DMS 273 (cell line): ENCODE data around the gene KLHL3.

Source experiments
- DNase-seq: peaks from one replicate; lab custom pipeline; 2025; ENCODE audit not compliant: unreplicated experiment; lab: John Stamatoyannopoulos, UW

KLHL3 gene

GRCh38 chr5:137583129-137583528, 152.8 kb downstream of the KLHL3 start:
- no peak for DNase-seq

GRCh38 chr5:137582218-137582617, 153.7 kb downstream of the KLHL3 start:
- no peak for DNase-seq

- no peak for DNase-seq
Observed at GRCh38 chr5:137581776-137582175, 154.1 kb downstream of the KLHL3 start.

GRCh38 chr5:137580030-137580429, 155.9 kb downstream of the KLHL3 start:
- DNase-seq: peak; percentile 26

- peak; percentile 9 for DNase-seq
Observed at GRCh38 chr5:137575847-137576246, 160.0 kb downstream of the KLHL3 start.

- no peak for DNase-seq
Observed at GRCh38 chr5:137575211-137575610, 160.7 kb downstream of the KLHL3 start.

GRCh38 chr5:137573376-137573775, 162.5 kb downstream of the KLHL3 start:
- DNase-seq: no peak

GRCh38 chr5:137572042-137572695, 163.7 kb downstream of the KLHL3 start:
- DNase-seq: no peak

GRCh38 chr5:137570070-137570469, 165.8 kb downstream of the KLHL3 start:
- DNase-seq: no peak
